Measurements from ENCODE around the gene KCNJ14.

Gene KCNJ14

DNA sequence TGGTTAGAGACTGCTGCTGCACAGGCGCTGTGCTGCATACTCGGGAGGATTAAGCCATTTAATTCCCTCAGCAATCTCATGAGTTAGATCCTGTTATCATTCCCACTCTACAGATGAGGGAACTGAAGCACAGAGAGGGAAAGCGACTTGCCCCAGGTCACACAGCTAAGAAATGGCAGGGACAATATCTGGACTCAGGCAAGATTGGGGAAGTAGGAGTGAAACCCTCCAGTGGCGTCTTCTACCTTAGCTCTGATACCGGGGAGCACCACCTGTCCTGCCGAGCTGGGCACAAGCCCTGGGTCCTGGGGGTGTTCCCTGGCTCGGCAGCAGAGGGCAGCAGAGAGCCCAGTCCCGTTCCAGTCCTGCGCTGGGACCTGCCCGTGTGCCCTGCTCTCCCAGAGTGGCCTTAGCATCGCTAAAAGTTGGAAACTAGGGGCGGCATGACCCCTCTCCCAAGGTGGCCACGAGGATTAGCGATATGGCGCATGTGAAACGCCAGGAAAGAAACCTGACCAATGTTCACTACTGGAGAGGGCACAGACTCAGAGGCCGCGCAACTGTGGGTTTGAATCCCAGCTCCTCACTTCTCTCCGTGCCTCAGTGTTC is 34.3 kb downstream of the KCNJ14 start:
- DNase-seq: peak; percentile 95

DNA sequence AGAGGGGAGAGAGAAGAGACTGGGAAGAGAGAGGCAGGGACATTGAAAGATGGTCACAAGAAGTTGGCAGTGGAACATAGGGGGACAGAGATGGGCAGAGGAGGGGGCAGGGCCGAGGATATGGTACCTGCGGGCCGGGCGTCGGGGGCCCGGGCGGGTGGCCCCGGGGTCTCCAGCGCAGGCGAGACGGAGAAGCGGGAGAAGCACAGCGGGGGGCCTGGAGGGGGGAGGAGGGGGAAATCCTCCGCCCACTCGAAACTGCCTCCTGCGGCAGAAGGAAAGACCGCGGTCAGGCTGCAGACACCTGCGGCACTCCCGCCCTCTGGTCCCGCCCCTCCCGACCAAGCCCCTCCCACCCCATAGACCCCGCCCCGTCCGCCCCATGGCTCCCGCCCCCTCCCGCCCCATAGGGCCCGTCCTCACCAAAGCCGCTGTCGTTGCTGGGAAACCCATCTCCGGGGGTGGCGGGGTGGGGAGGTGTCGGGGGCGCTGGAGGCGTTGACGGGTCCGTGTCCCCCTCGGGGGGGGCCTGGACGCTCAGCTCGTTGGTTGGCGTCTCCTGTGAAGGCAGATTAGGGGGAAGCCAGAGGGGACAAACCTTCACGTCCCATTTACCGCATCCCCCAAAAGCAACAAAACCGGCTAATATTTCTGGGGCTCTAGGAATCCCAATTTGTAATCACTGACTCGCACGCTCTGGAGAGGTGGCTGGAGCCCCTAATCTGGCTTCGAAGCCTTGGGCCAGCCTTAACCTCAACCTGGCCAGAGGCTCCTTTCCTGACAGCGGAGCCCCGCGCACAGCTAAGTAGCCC is 35.8 kb downstream of the KCNJ14 start:
- peak; percentile 65 for DNase-seq

DNA sequence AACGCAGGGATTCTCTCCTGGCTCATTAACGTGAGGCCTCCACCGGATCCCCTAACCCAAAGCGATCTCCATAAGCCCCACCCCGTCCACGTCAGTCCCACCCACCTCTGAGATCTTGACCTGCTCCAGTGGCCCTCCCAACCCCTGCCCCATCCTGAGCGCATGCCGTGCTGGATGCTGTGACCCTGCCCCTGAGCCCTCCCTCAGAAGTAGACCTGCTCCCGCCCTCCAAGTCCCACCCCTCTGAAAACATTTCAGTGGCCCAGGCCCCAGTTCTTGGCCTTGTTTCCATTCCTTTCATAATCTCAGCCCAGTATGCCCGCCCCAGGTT is 36.4 kb downstream of the KCNJ14 start:
- no peak for DNase-seq

DNA sequence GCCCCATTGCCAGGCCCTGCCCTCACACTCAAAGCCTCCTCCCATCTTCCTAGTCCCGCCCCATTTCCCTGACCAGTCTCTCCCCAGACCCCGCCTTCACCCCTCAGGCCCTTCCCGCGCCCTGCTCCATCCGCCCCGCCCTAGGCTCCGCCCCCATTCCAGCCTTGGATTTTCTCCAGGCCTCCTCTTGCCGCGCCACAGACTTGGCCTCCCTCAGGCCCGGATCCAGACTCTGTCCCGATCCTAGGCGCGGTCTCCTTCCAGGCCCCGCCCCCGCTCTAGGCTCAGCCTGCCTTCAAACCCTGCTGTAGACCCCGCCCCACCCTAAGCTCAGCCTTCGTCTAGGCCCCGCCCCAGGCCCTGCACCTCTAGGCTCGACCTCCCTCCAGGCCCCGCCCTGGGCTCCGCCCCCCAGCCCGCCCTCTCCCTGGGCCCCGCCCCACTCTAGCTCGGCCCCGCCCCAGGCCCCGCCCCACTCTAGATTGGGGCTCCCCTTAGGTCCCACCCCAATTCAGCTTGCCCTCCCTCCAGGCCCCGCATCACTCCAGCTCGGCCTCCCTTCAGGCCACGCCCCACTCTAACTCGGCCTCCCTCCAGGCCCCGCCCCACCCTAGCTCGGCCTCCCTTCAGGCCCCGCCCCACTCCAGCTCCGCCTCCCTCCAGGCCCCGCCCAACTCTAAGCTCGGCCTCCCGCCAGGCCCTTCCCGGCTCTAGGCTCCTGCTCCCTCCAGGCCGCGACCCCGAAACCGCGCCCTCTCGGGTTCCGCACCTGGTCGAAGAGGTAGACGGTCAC is 37.7 kb downstream of the KCNJ14 start:
- peak; percentile 91 for DNase-seq

DNA sequence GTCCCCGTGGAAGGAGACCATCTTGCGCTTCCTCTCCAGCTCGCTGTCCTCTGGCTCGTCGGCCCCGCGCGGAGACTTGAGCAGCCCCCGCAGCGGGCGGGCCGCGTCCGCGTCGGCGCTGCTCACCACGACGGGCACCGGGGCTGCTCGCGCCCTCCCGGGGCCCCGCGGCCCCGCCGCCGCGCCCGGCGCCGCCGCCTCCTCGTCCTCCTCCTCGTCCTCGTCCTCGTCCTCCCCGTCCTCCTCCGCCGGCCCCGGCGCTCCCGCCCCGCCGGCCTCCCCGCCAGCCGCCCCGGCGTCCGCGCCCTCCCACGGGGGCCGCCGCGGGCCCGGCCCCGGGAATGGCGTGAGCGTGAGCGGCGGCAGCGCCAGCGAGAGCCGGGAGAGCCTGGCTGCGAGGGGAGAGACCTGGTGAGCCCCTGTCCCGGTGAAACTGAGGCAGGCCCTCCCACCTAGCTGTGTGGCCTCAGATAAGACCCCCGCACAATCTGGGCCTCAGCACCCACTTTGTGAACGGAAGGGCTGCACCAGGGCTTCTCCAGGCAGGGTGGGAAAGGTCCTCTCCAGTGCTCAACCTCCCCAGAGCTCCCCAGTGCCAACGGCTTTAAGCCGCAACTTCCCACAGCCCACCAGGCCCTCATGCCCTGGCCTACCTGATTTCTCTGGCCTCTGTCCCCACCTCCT is 38.5 kb downstream of the KCNJ14 start:
- DNase-seq: no peak

DNA sequence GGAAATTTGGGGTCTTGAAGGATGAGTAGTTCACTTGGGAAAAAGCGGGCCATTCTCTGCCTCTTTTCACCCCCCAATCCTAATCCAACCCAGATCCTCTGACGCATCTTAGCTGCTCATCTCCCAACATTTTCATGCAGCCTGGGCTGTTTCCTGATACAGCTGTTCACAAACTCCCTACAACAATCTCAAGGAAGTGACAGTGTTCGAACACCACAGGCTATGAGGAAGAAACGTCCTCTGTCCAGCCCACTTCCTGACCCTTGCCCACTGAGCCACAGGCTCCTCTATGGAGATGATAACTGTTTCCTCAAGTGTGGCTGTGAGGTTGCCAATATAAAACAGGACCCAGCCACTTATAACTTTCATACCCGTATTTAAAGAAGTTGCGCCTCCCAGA is 40.0 kb downstream of the KCNJ14 start:
- no peak for DNase-seq

DNA sequence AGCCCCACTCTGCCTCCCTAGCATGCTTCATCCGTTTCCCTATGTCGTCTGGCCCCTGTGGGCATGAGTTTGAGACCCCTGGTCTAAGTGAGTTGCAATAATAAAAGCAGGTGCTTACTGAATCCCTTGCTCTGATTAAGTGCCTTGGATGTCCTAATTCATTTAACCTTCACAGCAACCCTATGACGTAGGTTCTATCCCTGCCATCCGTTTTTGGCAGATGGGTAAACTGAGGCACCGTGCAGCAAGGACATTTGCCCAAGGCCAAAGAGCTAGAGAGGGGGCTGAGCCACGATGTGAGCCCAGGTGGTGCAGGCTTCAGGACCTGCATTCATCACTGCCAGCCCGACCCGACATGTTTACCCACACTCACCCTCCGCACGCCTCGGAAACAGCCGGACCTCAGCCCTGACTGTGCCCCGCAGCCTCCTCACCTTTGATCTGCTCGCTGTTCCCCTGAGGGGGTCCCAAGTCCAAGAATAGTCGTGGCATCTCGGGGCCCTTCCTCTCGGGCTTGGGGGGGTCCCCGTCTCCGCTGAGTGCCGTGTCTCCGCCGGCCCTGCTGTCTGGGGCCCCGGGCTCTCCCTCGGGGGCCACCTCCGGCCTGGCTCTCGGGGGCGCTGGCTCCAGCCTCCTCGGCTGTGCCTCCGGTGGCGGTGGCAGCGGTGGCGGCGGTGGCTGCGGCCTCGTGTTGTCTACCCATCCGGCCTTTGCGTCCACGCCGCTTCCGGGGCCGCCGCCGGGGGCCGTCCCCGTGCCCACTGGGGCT is 41.8 kb downstream of the KCNJ14 start:
- no peak for DNase-seq

DNA sequence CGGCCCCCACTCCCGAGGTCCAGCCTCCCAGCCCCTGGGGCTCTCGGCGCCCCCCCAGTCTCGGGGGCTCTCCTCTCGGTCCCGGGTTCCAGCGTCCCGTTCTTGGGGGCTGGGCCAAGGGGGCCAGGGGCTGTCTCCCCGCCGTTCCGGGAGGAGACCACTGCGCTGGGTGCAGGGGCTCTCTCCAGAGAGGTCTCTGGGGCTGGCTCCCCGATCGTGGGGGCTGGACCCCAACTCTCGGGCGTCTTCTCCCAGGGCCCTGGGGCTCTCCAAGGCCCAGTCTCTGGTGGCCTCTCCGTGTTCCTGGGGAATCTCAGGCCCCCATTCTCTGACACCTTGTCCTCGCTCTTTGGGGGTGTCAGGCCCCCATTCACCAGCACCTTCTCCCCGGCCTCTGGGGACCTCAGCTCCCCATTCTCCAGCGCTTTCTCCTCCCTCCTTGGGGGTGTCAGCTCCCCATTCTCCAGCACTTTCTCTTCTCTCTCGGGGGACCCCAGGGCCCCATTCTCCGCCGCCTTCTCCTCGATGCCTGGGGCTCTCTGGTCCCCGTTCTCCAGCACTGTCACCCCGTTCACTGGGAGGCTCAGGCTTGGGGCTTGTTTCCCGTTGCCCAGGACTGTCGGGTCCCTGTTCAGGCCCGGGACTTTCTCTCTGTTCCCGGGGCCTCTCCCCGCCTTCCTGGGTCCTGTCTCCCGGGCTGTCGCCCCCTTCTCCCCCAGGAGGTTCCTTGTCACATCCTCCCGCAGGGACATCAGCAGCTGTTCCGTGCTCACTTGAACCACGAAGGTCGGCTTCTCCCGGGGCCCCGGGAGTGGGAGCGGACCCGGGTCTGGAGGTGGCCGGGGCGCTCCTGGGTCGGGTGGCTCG is 42.6 kb downstream of the KCNJ14 start:
- DNase-seq: no peak

DNA sequence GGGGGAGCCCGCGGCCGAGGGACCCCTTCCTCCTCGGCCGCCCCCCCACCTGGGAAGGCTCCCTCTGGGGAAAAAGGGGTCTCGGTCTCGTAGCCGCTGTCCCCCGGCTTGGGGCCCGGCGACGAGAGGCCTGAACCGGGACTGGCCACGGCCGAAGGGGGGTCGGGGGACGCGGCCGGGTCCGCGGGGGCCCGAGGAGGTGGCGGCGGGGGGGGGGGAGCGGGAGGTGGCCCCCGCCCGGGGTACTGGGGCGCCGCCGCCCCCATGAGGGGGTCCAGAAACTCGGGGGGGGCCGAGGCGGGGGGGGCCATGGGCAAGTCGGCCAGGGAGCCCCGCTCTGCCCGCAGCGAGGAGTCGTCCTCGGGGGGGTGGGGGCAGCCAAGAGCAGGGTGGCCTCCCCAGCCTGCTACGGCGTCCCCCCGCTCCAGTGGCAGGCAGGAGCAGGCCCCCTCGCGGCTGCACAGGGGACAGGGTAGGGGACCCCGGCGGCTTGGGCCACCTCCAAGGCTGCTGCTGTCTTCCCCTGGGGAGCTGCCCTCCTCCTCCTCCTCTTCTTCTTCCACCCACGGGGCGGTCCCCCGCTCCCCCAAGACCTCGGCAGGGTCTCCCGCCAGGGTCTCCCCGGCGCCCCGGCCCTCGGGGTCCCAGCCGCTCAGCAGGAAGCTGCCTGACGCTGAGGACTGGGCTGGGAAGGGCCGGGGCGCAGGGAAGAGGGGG is 43.4 kb downstream of the KCNJ14 start:
- DNase-seq: no peak

DNA sequence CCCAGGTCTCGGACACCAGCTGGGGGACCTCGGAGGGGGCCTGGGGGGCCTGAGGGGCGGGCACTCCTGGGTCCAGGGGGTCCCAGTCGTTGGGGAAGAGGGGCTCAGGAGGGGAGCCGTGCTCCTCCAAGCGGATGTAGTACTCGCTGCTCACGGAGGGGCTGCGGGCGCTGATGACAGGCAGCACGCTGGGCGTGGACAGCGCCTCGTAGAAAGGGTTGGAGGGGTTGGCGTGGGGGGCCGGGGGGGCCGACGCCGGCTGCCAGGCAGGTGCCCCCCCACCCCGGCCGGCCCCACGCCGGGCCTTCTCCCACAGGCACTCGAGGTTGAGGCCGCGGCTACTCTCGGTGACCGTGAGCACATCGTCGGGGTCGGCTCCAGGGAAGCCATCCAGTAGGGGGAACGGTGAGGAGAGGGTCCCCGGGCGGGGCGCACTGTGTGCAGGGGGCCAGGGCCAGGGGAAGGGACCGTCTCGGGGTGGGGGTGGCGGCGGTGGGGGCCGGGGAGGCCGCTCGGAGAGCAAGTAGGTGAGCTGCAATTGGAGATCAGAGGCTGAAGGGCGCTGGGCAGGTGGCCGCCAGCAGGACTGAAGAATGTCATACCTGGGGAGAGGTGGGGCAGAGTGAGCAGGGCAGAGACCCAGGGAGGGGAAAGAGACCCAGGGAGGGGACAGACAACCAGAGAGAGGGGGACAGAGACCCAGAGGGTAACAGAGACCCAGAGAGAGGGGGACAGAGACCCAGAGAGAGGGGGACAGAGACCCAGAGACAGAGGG is 44.1 kb downstream of the KCNJ14 start:
- no peak for DNase-seq

DNA sequence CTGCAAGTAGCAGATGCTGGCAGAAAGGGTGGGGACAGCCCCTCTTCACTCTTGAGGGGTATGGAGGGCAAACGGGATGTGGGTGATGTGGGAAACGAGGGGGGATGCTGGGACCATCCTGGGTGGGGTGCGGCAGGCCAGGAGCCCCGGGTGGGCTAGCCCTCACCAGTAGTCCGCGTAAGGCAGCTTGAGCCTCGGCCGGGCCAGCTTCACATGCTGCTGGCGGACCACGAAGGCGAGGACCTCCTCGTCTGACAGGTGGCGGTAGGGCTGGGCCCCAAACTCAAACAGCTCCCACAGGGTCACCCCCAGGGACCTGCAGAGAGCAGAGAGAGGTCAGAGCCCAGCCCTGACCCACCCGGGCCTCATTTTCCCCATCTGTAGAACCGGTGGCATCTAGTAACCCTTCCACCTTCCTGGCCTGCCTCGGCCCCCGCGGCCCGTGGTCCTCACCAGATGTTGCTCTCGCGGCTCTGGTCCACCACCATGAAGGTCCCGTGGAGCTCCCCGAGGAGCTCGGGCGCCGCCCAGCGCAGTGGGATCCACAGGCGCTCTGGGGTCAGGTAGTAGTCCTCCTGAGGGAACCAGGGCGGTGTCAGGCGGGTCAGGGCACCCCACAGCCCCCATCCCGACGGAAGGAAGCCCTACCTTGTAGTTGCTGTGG is 45.6 kb downstream of the KCNJ14 start:
- no peak for DNase-seq

DNA sequence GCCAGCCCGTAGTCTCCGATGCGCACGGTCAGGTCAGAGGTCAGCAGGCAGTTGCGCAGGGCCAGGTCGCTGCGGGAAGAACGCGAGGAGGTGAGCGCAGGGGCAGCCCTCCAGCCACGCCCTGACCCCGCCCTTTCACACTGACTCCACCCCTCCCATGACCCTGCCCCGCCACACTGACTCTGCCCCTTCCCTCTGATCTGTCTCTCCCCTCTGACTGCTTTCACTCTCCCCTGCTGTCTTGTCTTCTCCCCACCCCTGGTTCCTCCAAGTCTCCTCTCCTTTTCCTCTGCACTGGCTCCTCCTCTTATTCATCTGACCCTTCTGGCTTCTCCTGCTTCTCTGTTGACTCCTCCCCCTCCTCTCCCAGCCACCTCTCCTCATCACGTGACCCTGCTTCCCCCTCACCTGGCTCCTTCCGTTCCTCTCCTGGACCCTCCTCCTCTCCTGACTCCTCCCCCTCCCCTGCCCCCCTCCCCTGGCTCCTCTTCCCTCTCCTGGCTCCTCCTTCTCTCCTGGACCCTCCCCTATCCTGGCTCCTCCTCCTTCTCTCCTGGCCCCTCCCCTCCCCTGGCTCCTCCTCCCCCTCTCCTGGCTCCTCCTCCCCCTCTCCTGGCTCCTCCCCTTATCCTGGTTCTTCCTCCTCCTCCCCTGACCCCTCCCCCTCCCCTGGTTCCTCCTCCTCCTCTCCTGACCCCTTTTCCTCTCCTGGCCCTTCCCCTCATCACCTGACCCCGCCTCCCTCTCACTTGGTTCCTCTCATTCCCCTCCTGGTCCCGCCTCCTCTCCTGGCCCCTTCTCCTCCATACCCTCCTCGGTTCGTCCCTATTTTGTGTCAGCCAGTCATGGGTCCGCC is 46.3 kb downstream of the KCNJ14 start:
- peak; percentile 84 for DNase-seq

DNA sequence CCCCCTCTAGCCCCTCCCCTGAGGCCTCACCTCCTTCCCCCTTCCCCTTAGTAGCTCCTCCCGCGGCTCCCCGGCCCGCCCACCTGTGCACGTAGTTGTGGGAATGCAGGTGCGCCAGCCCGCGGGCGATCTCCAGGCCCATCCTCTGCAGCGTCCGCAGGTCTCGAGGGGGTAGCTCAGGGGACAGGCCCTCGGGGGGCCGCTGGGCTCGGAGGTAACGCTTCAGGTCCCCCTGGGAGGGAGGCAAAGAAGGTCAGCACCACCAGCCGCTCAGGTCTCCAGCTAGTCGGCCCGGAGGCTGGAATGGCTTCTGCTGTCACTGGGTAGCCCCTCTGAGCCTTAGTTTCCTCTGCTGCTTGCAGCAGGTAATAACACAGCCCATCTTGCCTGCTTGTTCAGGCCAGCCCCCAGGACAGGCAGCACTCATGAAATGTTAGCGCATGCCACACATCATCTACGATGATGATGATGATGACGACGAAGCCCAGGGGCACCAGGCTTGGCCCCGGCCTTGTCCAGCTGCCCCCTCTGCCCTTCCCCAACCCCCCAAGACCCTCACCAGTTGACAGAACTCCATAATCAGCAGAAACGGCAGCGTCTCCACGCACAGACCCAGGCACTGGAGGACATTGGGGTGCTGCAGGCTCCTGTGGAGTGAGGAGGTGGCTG is 47.1 kb downstream of the KCNJ14 start:
- DNase-seq: no peak

DNA sequence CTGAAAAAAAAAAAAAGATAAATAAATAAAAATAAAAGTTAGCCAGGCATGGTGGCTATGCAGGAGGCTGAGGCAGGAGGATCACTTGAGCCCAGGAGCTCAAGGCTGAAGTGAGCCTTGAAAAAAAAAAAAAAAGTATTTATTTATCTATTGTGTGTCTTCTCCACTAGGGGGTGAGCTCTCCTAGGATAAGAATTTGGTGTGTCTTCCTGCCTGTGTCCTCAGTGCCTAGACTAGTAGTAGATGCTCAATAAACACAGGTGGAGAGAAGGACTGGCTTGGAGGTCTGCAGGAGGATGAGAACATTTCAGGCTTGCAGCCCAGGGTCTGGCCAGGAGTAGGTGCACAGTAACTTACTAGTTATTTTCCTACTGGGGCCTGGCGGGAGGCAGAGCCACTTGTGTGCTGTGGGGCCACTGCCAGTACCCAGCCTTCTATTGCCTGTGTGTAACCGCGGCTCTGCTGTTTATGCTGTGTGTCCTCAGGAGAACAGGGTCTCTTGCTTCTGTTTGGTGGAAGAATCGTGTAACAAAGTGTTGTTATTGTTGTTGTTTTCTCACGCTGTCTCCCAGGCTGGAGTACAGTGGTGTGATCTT is 50.9 kb downstream of the KCNJ14 start:
- no peak for DNase-seq

DNA sequence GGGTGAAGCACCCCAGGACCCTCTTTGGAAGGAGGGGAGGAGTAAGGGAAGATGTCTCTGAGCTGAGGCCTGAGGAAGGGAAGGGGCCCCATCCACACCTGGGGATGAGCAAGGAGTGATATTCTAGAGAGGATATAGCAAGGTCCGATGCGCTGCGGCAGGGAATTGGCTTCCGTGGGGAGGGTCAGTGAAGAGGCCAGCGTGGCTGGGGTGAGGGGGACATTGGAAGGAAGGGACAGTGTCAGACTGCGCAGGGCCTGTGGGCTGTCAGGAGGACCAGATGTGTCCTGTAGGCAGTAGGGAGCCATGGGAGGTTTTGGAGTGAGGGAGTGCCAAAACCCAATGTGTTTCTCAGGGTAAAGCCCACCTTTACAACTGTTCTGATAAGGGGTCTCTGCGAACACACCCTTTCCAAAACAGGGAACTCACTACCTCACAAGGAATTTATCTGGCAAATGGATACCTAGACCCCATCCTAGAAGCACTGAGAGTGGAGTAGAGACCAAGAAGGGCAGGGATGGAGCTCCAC is 52.6 kb downstream of the KCNJ14 start:
- DNase-seq: no peak

DNA sequence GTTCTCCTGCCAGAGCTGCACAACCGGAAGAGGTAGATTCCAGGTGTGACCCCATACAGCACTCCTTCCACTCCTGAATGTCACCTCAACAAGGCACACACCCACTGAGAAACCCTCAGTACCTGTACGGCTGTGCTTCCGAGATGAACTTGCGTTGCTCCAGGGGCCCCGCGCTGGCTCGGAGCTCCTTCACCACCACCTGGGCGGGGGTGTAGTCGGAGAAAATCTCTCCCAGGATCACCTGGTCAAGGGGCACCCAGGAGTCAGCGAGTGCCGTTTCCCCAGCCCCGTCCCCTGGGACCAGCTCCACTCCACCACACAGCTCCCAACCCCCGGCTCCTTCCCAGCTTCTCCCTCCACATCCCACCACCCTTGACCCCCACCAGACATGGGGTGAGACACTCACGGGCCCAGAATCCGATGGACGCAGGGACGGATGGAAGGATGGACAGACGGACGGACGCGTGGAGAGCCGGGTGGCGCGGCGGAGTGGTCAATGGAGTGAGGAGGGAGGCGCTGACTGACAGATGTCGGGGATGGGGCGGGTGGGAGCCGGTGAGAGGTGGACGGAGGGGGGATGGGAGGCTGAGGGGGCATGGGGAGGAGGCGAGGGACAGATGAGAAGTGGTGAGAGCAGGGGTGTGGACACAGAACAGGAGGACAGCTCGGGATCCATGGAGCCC is 53.5 kb downstream of the KCNJ14 start:
- no peak for DNase-seq
